Activated CD8-positive, alpha-beta memory T cell treated with anti-CD3 and anti-CD28 coated beads, Interleukin-2, amount 10 ng/mL, durations not matched to agents 7 days and 5 days (primary cell): ENCODE measurements around the gene SH2B2. TPM values are rescaled to one million over a fixed set of nuclear protein-coding genes. Genes with fewer than 3 reads are reported as not detected.
"Not testable (repeated sequence)": the region's sequence is repeated elsewhere in the genome, so short reads cannot be mapped to it uniquely, and the experiment has no call there.

ENCODE experiments used
- ATAC-seq: fragments of 150-1000 bp; cut with Tn5 transposase; one replicate; pipeline ENCODE4 v1.10.0; 2021; ENCODE audit warnings: moderate library complexity
- CTCF ChIA-PET: fragments of 350-600 bp; sonication (Branson Sonifier 250); formaldehyde crosslinking; loops from one replicate; lab custom pipeline; 2021; ENCODE audit warnings: antibody characterized with exemption; lab: Charles Lee
- DNase-seq: peaks from one replicate; pipeline ENCODE4 v3.0.0-alpha.2; 2020
- H3K27ac Mint-ChIP-seq: one replicate; pipeline ENCODE4 v1.8.0; 2021; ENCODE audit warnings: mild to moderate bottlenecking, mixed read lengths
- H3K27me3 Mint-ChIP-seq: one replicate; pipeline ENCODE4 v1.8.0; 2021; ENCODE audit warnings: mixed read lengths
- H3K36me3 Mint-ChIP-seq: one replicate; pipeline ENCODE4 v1.8.0; 2021; ENCODE audit warnings: mild to moderate bottlenecking, mixed read lengths
- H3K4me1 Mint-ChIP-seq: one replicate; pipeline ENCODE4 v1.8.0; 2021; ENCODE audit warnings: mixed read lengths
- H3K4me3 Mint-ChIP-seq: one replicate; pipeline ENCODE4 v1.8.0; 2021; ENCODE audit warnings: mild to moderate bottlenecking, moderate library complexity, mixed read lengths
- H3K9me3 Mint-ChIP-seq: one replicate; pipeline ENCODE4 v1.8.0; 2022; ENCODE audit warnings: low read depth, mixed read lengths
- total RNA-seq, 2 experiments: library from RNA; stranded (reverse); gene quantifications; one replicate each; pipeline ENCODE4 v1.2.3, GENCODE V29; 2021

The SH2B2 gene
- total RNA-seq, 2 experiments from 2014 or later, result 1.3 TPM

DNA sequence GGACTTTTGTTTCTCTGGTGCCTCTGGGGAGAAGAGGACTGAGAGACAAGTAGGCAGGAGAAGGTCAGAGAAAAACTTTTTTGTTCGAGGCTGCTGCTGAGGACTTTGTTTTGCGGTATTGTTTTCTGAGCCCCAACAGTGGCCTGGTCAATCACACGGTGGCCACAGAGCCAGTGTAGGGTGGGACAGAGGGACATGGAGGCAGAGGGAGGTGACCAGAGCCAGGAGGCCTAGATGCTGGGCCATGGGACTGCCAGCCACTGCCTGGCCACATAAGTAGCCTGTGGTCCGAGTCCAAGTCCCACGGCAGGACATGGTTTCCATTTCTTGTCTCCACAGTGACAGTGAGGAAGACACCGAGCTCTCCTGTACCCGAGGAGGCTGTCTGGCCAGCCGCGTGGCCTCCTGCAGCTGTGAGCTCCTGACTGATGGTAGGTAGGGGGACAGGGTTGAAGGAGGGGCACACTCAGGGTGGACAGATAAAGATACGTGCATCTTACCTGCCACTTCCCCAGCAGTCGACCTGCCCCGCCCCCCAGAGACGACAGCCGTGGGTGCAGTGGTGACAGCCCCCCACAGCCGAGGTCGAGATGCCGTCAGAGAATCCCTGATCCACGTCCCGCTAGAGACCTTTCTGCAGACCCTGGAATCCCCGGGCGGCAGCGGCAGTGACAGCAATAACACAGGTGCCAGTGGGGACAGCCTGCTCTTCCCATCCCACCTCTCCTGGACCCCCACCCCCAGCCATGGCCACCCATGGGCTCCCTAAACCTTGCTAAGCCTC is 27.5 kb downstream of the SH2B2 start:
- CTCF ChIA-PET, result no interaction called here
- DNase-seq, result no peak
- no peak overlapping the region for H3K27ac Mint-ChIP-seq

DNA sequence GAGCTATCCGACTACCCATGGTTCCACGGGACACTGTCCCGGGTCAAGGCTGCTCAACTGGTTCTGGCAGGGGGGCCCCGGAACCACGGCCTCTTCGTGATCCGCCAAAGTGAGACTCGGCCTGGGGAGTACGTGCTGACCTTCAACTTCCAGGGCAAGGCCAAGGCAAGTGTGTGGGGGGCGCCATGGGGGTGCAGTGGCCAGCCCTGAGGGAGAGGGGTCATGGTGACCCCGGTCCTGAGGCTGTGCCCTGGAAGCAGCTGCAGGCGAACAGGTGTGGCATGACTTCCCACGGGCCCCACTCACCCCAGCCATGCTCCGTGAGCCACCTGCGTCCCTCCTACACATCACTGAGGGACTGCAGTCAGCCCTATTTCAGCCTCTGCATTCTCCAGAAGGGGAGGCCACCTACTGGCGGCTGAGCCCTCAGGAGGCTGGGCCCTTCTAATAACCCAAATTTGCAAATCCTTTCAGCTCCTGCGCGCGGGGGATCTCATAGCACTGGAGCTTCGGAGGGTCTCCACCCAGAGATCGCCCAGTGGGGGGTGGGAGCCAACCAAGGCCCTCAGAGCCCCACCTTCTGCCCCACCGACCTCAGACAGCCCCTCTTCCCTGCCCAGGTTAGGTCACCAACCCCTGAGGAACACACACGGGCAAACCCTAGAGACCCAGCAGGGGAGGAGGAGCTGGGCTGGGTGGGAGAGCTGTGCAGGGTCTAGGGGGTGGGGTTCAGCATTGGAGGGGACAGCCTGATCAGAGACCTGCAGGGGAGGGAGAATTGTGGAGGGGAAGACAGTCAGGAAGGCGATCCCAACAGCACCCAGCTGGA is 30.8 kb downstream of the SH2B2 start:
- H3K27ac Mint-ChIP-seq, result no peak overlapping the region
- H3K4me3 Mint-ChIP-seq, result no peak overlapping the region
- CTCF ChIA-PET, result no interaction called here
- DNase-seq (no peak), ATAC-seq (no peak)
- peaks cover 6% of the 10 kb centered on the region for H3K27me3 Mint-ChIP-seq
- H3K9me3 Mint-ChIP-seq, result no peaks in the 10 kb centered on the region
- H3K4me1 Mint-ChIP-seq, result no peaks in the 10 kb centered on the region
- H3K36me3 Mint-ChIP-seq, result no peaks in the 10 kb centered on the region

More for the DNA sequence above, 27.5 kb downstream of the SH2B2 start:
- ATAC-seq, result no peak
- H3K9me3 Mint-ChIP-seq, result no peaks in the 10 kb centered on the region
- H3K27me3 Mint-ChIP-seq, result no peaks in the 10 kb centered on the region
- H3K4me3 Mint-ChIP-seq, result no peak overlapping the region
- no peaks in the 10 kb centered on the region for H3K4me1 Mint-ChIP-seq
- no peaks in the 10 kb centered on the region for H3K36me3 Mint-ChIP-seq

DNA sequence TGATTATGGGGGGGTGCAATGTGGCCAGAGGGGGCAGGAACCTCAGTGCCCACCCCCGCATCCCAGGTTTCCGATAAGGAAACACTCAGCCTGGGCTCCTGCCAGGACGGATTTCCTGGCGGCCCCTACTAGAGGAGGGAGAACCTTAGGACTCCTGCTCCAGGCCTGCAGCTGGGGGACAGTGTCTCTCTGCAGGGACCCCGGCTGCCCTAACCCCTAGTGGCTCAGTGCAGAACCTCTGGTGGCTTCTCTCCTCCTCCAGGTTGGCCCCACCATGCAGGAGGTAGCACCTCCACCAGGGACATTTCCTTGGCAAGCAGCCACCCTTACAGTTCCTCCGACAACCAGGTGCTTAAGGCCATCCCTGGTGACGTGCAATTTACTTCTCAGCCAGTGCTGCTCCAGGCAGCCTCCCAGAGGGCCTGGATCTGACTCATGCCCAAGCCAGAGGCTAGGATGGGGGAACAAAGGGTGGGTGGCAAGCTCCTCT is 31.9 kb downstream of the SH2B2 start:
- Mint-ChIP-seq H3K4me1 (no peaks in the 10 kb centered on the region), H3K36me3 (no peaks in the 10 kb centered on the region), H3K4me3 (no peak overlapping the region), H3K27ac (no peak overlapping the region), H3K9me3 (no peaks in the 10 kb centered on the region), H3K27me3 (peaks cover 6% of the 10 kb centered on the region)
- CTCF ChIA-PET, result no interaction called here
- DNase-seq, result no peak
- no peak for ATAC-seq

DNA sequence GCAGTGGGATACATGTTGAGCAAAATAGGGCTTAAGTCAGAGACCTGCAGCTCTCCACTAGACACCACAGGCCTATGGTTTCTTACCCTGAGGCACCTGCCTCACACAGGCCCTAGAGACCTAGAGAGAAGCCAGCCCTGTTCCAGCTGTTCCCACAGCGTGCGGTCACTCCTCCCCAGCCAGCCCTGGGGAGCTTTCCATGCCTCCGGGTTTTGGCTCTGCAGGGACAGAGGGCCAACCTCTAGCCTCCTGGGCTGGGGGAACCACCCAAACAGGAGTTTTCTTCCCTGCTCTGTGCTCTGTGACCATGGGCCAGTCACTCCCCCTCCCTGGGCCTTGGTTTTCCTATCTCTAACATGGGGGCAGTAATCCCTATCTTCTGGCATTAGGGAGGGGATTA is 33.0 kb downstream of the SH2B2 start:
- no peaks in the 10 kb centered on the region for H3K9me3 Mint-ChIP-seq
- no peak overlapping the region for H3K27ac Mint-ChIP-seq

DNA sequence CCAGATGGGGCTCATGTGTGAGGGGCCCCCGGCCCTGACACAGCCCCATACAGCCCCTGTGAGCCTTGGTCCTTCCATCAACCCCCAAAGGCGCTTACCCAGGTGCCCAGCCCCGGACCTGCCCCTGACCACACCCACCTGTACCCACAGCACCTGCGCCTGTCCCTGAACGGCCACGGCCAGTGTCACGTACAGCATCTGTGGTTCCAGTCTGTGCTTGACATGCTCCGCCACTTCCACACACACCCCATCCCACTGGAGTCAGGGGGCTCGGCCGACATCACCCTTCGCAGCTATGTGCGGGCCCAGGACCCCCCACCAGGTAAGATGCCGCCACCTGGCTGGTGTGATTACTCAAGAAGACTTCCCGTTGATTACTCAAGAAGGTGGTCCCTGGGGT is 33.5 kb downstream of the SH2B2 start:
- DNase-seq (no peak), ATAC-seq (no peak)
- Mint-ChIP-seq H3K27me3 (peaks cover 6% of the 10 kb centered on the region), H3K27ac (no peak overlapping the region), H3K4me3 (no peak overlapping the region), H3K4me1 (no peaks in the 10 kb centered on the region), H3K9me3 (no peaks in the 10 kb centered on the region), H3K36me3 (no peaks in the 10 kb centered on the region)
- CTCF ChIA-PET, result interaction anchor here (1.5 kb wide), 1 partner anchor 35 kb away, joined by 3 read pairs; no protein-coding TSS in a partner anchor

More for the DNA sequence above, 33.0 kb downstream of the SH2B2 start:
- ATAC-seq (no peak), DNase-seq (no peak)
- no peaks in the 10 kb centered on the region for H3K36me3 Mint-ChIP-seq
- H3K4me3 Mint-ChIP-seq, result no peak overlapping the region
- no peaks in the 10 kb centered on the region for H3K4me1 Mint-ChIP-seq
- H3K27me3 Mint-ChIP-seq, result peaks cover 6% of the 10 kb centered on the region
- CTCF ChIA-PET, result interaction anchor here (1.5 kb wide), 1 partner anchor 35 kb away, joined by 3 read pairs; no protein-coding TSS in a partner anchor

DNA sequence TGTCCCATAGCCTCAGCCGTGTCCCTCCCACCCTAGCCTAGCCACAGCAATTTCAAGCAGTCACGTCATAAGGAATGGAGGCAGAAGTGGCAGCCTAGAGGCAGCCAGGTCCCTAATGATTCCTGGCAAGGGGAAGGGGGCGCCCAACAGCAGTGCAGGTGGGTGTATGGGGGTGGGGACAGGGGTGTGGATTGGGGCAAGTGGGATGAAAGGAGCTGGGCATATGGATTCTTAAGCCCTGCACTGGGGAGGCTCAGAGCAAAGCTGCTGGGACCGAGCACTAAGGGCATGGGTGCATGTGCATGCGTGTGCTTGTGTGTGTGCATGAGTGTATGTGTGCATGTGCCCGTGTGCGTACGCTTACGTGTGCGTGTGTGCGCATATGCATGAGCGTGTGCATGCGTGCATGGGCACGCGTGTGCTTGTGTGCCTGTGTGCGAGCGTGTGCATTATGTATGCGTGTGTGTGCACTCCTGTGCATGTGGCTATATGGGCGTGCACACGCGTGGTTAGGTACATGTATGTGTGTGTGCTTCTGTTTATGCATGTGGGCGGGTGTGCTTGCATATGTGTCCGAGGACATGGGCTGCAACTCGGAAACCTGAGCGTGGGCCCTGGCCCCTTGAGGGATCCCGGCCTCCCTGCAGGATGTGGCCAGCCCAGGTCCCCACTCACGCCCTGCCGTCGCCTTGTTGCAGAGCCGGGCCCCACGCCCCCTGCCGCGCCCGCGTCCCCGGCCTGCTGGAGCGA is 34.1 kb downstream of the SH2B2 start:
- Mint-ChIP-seq H3K4me1 (no peaks in the 10 kb centered on the region), H3K9me3 (no peaks in the 10 kb centered on the region), H3K27ac (no peak overlapping the region), H3K4me3 (no peak overlapping the region), H3K27me3 (peaks cover 6% of the 10 kb centered on the region), H3K36me3 (no peaks in the 10 kb centered on the region)
- DNase-seq (no peak), ATAC-seq (no peak)
- CTCF ChIA-PET, result interaction anchor here (1.3 to 1.5 kb wide), 2 partner anchors 36 to 41 kb away, joined by 3 read pairs; no protein-coding TSS in a partner anchor

DNA sequence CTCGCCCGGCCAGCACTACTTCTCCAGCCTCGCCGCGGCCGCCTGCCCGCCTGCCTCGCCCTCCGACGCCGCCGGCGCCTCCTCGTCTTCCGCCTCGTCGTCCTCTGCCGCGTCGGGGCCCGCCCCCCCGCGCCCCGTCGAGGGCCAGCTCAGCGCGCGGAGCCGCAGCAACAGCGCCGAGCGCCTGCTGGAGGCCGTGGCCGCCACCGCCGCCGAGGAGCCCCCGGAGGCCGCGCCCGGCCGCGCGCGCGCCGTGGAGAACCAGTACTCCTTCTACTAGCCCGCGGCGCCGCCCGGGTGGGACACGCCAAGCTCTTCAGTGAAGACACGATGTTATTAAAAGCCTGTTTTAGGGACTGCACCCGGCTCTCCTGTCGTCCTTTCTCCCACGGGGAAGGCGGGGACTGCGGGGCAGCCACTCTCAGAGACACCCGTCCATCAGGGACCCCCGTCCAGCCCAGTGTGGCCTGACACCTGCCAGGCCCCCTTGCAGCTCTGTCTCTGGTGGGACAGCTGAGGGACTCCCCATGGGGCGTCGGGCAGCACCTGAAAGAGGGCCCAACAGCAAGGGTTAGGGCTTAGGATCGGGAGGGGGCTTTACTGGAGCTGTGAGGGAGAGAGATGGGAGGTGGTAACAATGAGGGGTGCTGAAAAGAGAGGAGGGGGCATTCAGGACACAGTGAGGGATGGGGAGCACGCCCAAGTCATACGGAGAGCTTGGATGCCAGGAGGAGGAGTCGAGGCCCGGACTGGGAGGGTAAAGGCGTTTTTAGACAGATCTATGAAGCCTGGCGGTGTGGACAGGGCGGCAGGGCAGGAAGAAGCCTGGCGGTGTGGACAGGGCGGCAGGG is 34.9 kb downstream of the SH2B2 start:
- CTCF ChIA-PET, result interaction anchor here (1.3 kb wide), 1 partner anchor 42 kb away, joined by 3 read pairs; no protein-coding TSS in a partner anchor
- Mint-ChIP-seq H3K36me3 (no peaks in the 10 kb centered on the region), H3K4me1 (no peaks in the 10 kb centered on the region), H3K9me3 (no peaks in the 10 kb centered on the region), H3K27ac (no peak overlapping the region), H3K27me3 (peaks cover 6% of the 10 kb centered on the region), H3K4me3 (no peak overlapping the region)
- ATAC-seq (peak; percentile 70), DNase-seq (peak; percentile 25)

DNA sequence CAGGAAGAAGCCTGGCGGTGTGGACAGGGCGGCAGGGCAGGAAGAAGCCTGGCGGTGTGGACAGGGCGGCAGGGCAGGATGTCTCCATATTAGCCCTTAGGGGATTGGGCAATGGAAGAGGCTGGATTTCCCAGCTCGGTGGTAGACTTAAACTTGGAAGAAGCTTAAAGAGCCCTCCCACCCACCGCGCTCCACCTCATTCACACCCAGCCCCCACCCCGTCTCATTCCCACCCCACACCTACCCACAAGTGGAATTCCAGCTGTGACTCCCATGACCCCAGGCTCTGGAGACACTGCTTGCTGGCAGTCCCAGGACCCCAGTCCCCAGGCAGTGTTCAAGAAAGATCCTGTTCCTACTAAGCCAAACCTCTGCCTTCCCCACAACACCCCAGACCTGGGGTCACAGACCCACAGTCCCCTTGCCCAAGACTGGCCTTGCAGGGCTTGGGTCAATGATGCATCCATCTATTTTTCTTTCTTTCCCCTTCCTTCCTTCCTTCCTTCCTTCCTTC is 35.6 kb downstream of the SH2B2 start:
- Mint-ChIP-seq H3K4me3 (no peak overlapping the region), H3K4me1 (no peaks in the 10 kb centered on the region), H3K27ac (no peak overlapping the region), H3K27me3 (peaks cover 9% of the 10 kb centered on the region), H3K9me3 (no peaks in the 10 kb centered on the region), H3K36me3 (no peaks in the 10 kb centered on the region)
- DNase-seq (no peak), ATAC-seq (no peak)
- CTCF ChIA-PET, result interaction anchor here (1.3 kb wide), 1 partner anchor 43 kb away, joined by 3 read pairs; no protein-coding TSS in a partner anchor

DNA sequence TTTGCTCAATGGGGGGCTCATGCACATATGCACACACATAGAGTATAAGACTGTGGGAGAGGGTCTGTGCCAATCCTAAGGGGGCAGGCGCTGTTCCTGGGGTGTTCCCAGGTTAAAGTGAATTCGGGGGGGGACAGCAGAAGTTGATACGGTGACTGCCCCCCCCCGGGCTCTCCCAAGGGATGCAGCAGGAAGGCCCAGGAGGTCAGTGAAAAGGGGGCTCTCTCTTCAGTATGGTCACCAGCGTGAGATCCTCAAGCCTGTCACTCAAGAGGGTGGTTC is 37.2 kb downstream of the SH2B2 start:
- no peaks in the 10 kb centered on the region for H3K4me1 Mint-ChIP-seq
- DNase-seq (no peak), ATAC-seq (no peak)
- no peaks in the 10 kb centered on the region for H3K9me3 Mint-ChIP-seq
- H3K36me3 Mint-ChIP-seq, result no peaks in the 10 kb centered on the region
- CTCF ChIA-PET, result no interaction called here
- H3K4me3 Mint-ChIP-seq, result no peak overlapping the region
- H3K27ac Mint-ChIP-seq, result no peak overlapping the region
- peaks cover 21% of the 10 kb centered on the region for H3K27me3 Mint-ChIP-seq

DNA sequence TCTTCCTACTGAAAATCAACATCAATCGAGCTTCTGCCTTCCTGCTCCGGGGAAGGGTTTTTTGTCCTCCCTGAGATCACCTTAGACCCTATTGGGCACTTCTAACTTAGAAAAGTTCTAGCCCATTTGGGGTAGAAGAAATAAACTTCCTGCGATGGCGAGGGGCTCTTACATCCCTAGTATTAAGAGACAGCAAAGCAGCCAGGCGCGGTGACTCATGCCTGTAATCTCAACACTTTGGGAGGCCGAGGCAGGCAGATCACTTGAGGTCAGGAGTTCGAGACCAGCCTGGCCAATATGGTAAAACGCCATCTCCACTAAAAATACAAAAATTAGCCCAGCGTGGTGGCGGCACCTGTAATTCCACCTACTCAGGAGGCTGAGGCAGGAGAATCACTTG is 38.4 kb downstream of the SH2B2 start:
- H3K4me1 Mint-ChIP-seq, ATAC-seq, CTCF ChIA-PET: not testable (repeated sequence)

DNA sequence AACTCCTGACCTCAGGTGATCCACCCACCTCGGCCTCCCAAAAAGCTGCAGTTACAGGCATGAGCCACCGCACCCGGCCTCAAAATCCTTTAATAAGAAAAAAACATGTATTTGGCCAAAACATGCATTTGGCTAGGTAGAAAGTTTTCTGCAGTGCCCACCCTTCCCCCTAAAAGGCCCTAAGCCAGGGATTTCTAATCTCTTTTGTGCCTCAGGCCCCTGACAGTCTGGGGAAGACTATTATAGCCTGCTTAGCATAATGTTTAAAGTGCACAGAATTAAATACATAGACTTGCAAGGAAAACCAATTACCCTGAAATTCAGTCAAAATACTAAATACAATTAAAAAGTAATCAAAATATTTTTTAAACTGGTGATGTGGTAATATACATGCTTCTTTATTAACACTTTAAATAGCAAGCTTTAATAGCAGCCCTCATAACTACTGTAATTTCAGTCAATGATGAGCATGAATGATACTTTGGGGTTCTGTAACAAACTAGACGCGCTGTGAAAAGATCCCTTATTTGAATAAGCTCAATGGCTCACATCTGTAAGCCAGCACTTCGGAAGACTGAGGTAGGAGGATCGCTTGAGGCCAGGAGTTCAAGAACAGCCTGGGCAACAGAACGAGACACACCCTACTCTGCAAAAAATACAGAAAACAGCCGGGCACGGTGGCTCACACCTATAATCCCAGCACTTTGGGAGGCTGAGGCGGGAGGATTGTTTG is 39.7 kb downstream of the SH2B2 start:
- Mint-ChIP-seq H3K4me3 (no peak overlapping the region), H3K36me3 (no peaks in the 10 kb centered on the region), H3K27ac (no peak overlapping the region), H3K9me3 (no peaks in the 10 kb centered on the region), H3K27me3 (peaks cover 24% of the 10 kb centered on the region), H3K4me1 (peaks cover 2% of the 10 kb centered on the region)
- ATAC-seq, result no peak
- no peak for DNase-seq
- CTCF ChIA-PET, result interaction anchor here (1.2 kb wide), 1 partner anchor 11 kb away, joined by 3 read pairs; no protein-coding TSS in a partner anchor

More for the DNA sequence above, 38.4 kb downstream of the SH2B2 start:
- not testable (repeated sequence) for H3K36me3 Mint-ChIP-seq, DNase-seq, H3K4me3 Mint-ChIP-seq, H3K9me3 Mint-ChIP-seq, H3K27ac Mint-ChIP-seq
- peaks cover 23% of the 10 kb centered on the region for H3K27me3 Mint-ChIP-seq

DNA sequence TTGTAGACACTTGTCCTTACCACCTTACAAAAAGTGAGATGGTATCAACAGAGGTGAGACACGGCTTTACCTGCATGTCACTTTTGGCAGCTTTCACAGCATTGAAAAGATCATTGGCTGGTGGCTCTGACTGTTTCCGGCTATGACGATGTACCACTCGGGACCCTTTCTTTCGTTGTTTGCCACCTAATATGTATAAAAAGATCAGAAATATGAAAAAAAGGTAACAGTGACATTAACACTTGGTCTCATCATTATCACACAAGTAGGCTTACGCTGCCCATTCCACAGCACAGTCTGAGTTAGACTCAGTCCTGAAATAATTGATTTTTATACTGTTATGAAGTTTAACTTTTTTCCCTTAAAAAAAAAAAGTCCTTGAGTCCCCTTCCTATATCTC is 40.5 kb downstream of the SH2B2 start:
- H3K36me3 Mint-ChIP-seq, ATAC-seq, H3K27ac Mint-ChIP-seq, H3K4me1 Mint-ChIP-seq, H3K9me3 Mint-ChIP-seq, H3K4me3 Mint-ChIP-seq, DNase-seq, CTCF ChIA-PET: not testable (repeated sequence)
- H3K27me3 Mint-ChIP-seq, result peaks cover 20% of the 10 kb centered on the region
